HG03460 (cell line): ENCODE measurements around the gene TLR5.
A peak's percentile ranks its signal among the peaks of the same experiment; 100 is the strongest.

Source experiments
- ATAC-seq: cut with Tn5 transposase; IDR thresholded peaks from one replicate; pipeline ENCODE4 v1.9.1; 2021; ENCODE audit not compliant: unreplicated experiment

Gene TLR5

GRCh38 chr1:223116950-223117349 is 26.1 kb downstream of the TLR5 start:
- ATAC-seq = no peak

- no peak for ATAC-seq
Observed at GRCh38 chr1:223114871-223115270, 28.2 kb downstream of the TLR5 start.

DNA sequence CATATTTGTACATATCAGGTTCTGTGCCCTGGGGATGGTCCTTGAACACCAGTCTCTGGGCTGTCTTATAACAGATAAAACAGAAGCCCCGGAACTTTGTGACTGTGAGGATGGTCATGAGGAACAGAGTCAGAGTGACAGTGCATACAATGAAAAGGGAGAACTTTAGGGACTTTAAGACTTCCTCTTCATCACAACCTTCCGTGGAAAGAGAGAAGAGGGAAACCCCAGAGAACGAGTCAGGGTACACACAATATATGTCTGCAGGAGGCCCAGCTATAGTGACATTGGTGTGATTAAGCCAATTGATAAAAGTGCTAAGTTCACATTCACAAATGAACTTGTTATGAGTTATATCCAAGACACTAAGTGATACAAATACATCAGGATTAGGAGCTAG is 32.1 kb downstream of the TLR5 start:
- no peak for ATAC-seq

GRCh38 chr1:223109581-223110026 is 33.4 kb downstream of the TLR5 start:
- no peak for ATAC-seq

DNA sequence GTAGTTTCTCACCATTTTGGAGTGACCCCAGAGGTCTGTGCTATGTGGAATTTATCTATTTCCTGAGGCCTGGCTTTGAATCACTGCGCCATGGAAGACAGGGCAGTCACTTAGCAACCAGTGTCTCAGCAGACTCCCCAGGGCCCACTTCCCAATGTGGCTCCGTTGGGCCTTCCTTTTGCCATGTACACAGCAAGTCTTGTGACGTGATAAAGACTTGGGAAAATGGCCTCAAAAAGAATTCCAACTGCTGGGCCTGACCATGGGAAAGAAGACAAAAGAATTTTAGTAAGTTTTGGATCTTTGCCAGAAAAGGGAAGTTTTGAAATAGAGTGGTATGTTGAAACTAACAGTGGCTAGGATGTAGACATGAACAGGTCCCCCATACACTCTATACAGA is 36.2 kb downstream of the TLR5 start:
- no peak for ATAC-seq

DNA sequence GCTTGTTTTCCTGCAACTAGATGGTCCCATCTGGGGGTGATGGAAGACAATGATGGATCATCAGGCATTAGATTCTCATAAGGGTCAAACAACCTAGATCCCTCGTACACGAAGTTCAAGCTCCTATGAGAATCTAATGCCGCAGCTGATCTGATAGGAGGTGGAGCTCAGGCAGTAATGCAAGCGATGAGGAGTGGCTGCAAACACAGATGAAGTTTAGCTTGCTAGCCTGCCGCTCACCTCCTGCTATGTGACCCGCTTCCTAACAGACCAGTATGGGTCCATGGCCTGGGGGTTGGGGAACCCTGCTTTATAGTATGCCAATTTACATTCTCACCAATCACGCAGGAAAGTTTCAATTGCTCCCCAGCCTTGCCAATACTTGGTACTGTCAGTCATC is 37.5 kb downstream of the TLR5 start:
- ATAC-seq = no peak

- ATAC-seq = no peak
Observed at GRCh38 chr1:223102797-223103533, 40.1 kb downstream of the TLR5 start.

DNA sequence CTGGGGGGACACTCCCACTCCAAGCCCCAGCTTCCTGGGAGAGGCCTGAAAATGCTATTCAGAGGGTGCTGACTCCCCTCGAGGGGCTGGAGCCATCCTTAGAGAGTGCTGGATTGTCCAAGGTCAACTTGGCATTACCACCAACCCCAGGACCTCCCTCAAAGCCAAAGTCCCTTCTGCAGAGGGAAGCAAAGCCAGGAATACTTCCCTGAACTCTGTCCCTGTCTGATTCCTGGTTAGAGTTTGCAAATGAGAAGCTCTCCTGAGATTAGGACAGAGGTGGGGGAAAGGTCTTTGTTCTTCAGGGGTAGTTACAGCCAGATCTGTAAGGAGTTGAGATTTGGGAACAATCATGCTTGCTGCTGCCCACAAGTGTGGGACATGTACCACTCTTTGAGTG is 45.3 kb downstream of the TLR5 start:
- no peak for ATAC-seq

GRCh38 chr1:223095870-223096269 is 47.2 kb downstream of the TLR5 start:
- ATAC-seq = no peak

DNA sequence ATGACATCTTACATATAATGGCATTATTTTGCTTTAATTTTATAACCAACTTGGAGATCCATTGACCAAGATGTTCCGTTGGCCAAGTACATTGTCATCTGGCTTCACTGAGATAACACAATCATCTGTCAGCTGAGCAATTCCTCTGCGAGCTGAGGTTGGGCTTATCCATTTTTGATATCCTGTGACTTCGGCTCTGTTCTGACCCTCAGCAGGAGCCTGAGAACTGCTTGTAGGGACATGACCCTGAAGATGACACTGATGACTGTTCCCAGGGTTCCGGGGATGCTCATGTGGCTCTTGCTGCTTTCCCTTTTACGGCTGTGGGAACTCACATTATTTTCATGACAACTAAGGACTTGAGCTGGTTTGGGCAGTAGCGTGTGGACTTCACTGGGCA is 51.2 kb downstream of the TLR5 start:
- ATAC-seq = no peak

DNA sequence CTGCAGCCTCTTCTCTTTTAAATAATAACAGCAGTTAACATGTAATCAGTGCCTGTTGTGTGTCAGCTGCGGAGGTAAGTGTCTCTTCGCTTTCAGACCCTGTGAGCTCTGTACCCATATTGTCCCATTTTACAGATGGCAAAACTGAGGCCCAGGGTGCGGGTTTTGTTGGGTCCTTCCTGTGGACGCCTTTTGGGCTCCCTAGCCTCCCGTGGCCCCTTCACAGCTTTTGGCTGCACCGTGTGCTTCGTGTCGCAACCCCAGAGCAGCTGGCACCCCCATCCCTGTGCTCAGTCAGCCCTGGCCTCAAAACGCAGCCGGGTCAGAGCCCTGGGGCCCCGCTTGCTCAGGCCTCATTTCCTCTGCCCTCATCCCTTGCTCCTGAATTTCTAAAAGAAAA is 53.8 kb downstream of the TLR5 start:
- no peak for ATAC-seq

DNA sequence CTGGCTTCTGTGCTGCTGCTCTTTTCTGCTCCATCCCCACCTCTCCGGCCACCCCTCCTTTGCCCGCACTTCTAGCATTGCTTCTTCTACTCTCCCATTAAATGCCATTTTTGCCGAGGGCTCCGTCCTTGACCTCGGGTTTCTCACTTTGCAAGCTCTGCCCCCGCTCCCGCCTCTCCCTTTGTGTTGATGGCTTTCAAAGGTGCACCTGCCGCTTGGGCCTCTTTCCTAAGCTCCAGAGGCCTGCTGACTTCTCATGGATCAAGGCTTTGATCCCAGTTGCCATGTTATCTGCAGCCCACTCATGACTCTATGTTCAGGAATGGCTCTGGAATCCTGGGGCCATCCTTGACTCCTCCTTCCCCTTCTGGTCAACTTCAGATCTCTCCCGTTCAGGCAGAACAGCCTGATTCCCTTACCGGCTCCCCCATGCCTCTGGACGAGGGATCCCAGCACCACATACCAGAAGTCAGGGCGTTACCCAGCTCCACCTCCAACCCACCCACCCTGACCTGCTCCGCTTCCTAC is 54.3 kb downstream of the TLR5 start:
- no peak for ATAC-seq

DNA sequence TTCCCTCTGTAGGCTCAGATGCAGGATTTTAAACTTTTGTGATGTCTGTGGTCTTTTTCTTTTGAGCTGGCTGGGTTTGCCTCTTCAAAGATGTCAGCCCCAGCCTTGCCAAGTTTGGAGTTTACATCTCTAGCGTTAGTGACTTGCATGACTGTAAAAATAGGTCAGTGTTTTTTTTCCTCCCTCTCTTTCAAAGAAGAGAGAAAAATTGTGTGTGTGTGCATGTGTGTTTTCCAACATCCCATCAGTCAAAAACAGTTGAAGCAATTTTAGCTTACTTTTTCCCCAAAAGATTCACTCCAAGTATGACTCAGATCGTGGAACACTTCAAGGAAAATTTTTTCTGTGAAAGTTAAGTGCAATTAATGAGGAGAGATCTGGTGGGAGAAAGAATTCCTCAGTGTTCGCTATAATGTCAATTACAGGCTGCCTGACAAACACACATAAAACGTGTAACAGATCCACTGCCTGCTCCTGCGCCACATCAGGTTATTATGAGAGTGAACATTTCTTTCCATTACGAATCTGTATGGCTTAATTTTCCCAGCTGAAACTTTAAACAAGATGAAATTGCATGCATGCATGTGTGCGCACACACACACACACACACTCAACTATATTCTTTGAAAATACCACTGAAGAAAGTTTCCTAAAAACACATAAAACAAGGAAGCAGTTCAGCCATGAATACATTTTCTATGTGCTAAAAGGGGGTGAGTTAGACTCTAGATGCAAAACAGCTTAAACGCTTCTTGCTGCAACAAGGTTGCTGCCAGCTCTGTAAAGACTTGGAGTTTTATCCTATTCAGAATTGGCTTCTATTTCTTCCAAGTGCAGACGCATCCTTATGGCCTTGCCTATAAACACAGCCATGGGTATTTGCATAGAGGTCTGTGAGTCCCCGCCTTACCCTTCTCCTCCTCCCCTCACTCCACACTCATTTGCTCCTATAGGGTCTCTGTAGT is 55.5 kb downstream of the TLR5 start:
- no peak for ATAC-seq

DNA sequence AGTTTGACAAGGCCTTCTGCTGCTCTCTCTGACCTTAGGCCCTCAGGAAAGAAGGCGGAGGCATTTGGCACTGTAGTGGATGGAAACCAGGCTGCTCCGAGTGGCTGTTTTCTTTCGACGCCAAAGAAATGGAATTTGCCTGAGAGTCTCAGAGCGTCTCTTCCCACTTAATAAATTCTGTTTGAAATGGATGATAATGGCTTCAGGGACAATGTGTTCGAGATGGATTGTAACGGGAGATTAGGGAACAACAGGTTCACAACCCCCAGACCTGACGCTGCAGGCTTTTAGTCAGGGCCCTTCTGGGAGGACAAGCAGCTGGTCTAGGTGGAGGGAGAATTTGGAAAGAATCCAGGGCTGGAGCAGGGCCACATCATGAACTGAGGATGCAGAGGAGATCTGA is 58.6 kb downstream of the TLR5 start:
- ATAC-seq = no peak

DNA sequence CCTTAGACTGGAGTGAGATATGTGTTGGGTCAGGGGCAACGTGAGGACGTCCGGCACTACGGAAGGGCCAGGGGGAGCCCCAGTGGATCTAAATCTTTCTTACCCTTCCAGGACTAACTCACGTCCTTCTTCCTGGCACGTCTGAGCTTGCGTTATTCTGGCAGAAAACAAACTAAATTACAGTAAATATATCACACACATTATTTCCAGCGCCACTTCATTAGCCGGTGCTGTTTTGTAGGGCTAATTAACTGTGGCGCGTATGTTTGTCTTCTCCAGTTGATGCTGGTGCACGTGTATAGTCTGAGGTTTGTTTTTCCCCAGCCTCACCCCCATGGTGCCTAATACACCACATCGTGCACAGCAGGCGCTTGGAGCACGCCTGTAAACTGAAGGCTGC is 59.2 kb downstream of the TLR5 start:
- no peak for ATAC-seq

GRCh38 chr1:223082914-223083313 is 60.1 kb downstream of the TLR5 start:
- no peak for ATAC-seq

DNA sequence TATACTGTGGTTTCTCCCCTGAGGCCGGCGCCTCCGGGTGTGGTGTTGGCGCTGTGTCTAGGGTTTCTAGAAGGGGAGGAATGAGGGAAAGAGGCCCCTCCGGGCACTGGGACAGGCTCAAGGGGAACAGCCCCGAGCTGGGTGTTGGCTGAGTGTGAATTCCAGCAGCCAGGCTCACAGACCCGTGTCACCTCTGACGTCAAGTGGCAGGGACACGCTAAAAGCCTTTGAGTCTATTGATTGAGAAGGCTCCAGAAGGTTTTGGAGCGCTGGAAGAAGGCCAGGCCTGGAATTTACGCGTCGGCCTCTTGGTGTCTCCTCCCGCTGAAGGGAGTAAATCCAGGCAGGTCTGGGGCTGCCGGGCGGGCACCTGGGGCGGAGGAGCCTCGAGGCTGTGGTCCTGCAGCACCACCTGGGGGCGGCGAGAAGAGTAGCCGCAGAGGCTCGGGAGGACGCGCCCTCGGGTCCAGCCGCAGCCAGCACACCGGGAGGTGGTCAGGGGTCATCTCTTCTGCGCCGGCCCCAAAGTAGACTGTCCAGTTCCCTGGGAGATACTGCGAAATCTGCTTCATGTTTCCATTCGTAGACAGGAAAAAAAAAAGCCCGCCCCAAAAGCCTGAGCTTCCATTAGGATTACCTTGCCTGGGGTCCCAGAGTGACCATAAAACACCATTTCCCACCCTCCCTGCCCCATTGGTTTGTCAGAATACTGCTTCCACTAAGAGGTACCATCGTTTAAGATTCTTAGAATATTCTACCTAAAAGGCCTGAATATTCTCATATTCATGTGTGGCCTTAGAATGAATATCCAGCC is 61.7 kb downstream of the TLR5 start:
- ATAC-seq = peak; percentile 95

- no peak for ATAC-seq
Observed at GRCh38 chr1:223079498-223079897, 63.5 kb downstream of the TLR5 start.

GRCh38 chr1:223077247-223077833 is 65.7 kb downstream of the TLR5 start:
- no peak for ATAC-seq

GRCh38 chr1:223076362-223076761 is 66.7 kb downstream of the TLR5 start:
- no peak for ATAC-seq

- ATAC-seq = no peak
Observed at GRCh38 chr1:223075834-223076233, 67.2 kb downstream of the TLR5 start.
